Measurements from ENCODE around the gene CALHM3.

GRCh38 chr10:103514244-103514643 is 35.2 kb upstream of the CALHM3 start:
- no peak for TF ChIP-seq GABPA (IDR thresholded peaks at IDR 0.05; ENCODE audit: low read depth)
- no peak for TF ChIP-seq MXI1 (IDR thresholded peaks at IDR 0.05; ENCODE audit: low read depth, low read length)
- no peak for TF ChIP-seq CTCF (IDR thresholded peaks at IDR 0.05)
- no peak for TF ChIP-seq MAX (IDR thresholded peaks at IDR 0.05; ENCODE audit: low read depth)
- TF ChIP-seq USF2 (IDR thresholded peaks at IDR 0.05; ENCODE audit: borderline replicate concordance, low read depth, low read length) = no peak
- TF ChIP-seq USF1 (IDR thresholded peaks at IDR 0.05; ENCODE audit: borderline replicate concordance, low read depth) = no peak
- TF ChIP-seq RAD21 (IDR thresholded peaks at IDR 0.05; ENCODE audit: low read length) = no peak
- TF ChIP-seq FOXM1 (IDR thresholded peaks at IDR 0.05; ENCODE audit: low read depth) = no peak
- TF ChIP-seq ZBTB33 (IDR thresholded peaks at IDR 0.05; ENCODE audit: borderline replicate concordance, low read depth) = no peak
- TF ChIP-seq POLR2AphosphoS5 (IDR thresholded peaks at IDR 0.05; ENCODE audit: low read depth, low read length) = no peak
- TF ChIP-seq EZH2phosphoT487 (IDR thresholded peaks at IDR 0.05; ENCODE audit: borderline replicate concordance, low read depth) = no peak
- TF ChIP-seq REST (IDR thresholded peaks at IDR 0.05; ENCODE audit: low read depth, low read length) = no peak
